Spleen (tissue), 11 donors: ENCODE measurements around the gene PYGB. TPM values are rescaled to one million over a fixed set of nuclear protein-coding genes. Genes with fewer than 3 reads are reported as not detected.

ENCODE experiments used
- DNase-seq: peaks from one replicate; pipeline ENCODE4 v3.0.0-alpha.2; 2020
- H3K27ac ChIP-seq, 8 donors: fragments of 200-600 bp; sonication (generic) in 7 of 8; 1 replicate in 4 of 8; 2 replicates in 4 of 8; pipeline versions ENCODE4 v1.5.0 to v1.8.0; 2016 to 2021; ENCODE audit warnings: inconsistent platforms in 4 of 8, mild to moderate bottlenecking in 4 of 8, moderate library complexity in 1 of 8
- H3K27me3 ChIP-seq, 7 donors: fragments of 200-600 bp; sonication (generic) in 6 of 7; replicated peaks in 1 of 7; 1 replicate in 4 of 7; 2 replicates in 3 of 7; pipeline versions ENCODE4 v1.5.0 to v1.8.0; 2016 to 2021; ENCODE audit warnings: inconsistent platforms in 3 of 7, mild to moderate bottlenecking in 1 of 7
- H3K36me3 ChIP-seq, 6 donors: fragments of 200-600 bp; sonication (generic) in 5 of 6; 1 replicate in 4 of 6; 2 replicates in 2 of 6; pipeline versions ENCODE4 v1.5.0 to v1.8.0; 2016 to 2021; ENCODE audit warnings: inconsistent platforms in 2 of 6
- H3K4me1 ChIP-seq, 6 donors: fragments of 200-600 bp; sonication (generic) in 5 of 6; 1 replicate in 3 of 6; 2 replicates in 3 of 6; pipeline versions ENCODE4 v1.5.0 to v1.8.0; 2016 to 2021; ENCODE audit warnings: inconsistent platforms in 3 of 6
- H3K4me3 ChIP-seq, 8 donors: fragments of 200-600 bp; sonication (generic) in 7 of 8; 1 replicate in 4 of 8; 2 replicates in 4 of 8; pipeline versions ENCODE4 v1.5.0 to v1.8.0; 2016 to 2021; ENCODE audit warnings: inconsistent platforms in 4 of 8, mild to moderate bottlenecking in 4 of 8, moderate library complexity in 2 of 8
- H3K9me3 ChIP-seq, 8 donors: fragments of 200-600 bp; sonication (generic) in 7 of 8; 1 replicate in 4 of 8; 2 replicates in 4 of 8; pipeline versions ENCODE4 v1.5.0 to v1.8.0; 2016 to 2021; ENCODE audit warnings: inconsistent platforms in 4 of 8
- POLR2A ChIP-seq, 3 donors: fragments of 450-650 bp; IDR thresholded peaks; one replicate each; pipeline ENCODE4 v1.5.1; 2017; ENCODE audit warnings: antibody characterized with exemption in 3 of 3, mild to moderate bottlenecking in 1 of 3
- POLR2AphosphoS5 ChIP-seq, 3 donors: sonication (generic); formaldehyde crosslinking; IDR thresholded peaks; one replicate each; pipeline ENCODE4 v1.5.1; 2017; ENCODE audit warnings: antibody characterized with exemption in 3 of 3
- WGBS, 5 donors: extraction: QIAGEN DNeasy Blood & Tissue Kit in 3 of 5; methylation state at CpG; one replicate each; pipeline versions ENCODE4 v1.1.5 to v1.1.7; 2013 to 2018; 5-methylcytosine and 5-hydroxymethylcytosine counted together
- intact Hi-C: fragments of 100-400 bp; cut with DNase I; formaldehyde crosslinking; loops from one replicate; pipeline ENCODE4 v1.15.0; 2023; ENCODE audit warnings: low total_unique reads
- polyA plus RNA-seq, 3 donors: library from polyadenylated mRNA; stranded (reverse); fragments of 200-250 nt; gene quantifications; one replicate each; pipeline ENCODE4 v1.2.1, GENCODE V29; 2013
- total RNA-seq, 7 donors: library from RNA; depleted of rRNA in 3 of 7; stranded (reverse); fragments of >200 nt in 3 of 7; fragmentation: NEBNext Ultra II Directional in 4 of 7; extraction: Animal tissue kit (Norgen Biotek cat#: 25700) in 4 of 7; gene quantifications; one replicate each; pipeline versions ENCODE4 v1.1.0 to v1.2.1, GENCODE V29; 2016 to 2021
- TF ChIP-seq, protein P1 (sequence below), 11 experiments: fragments of 200-600 bp in 7 of 11; fragments of 450-650 bp in 4 of 11; sonication (generic) in 4 of 11; IDR thresholded peaks in 8 of 11; conservative IDR thresholded peaks in 3 of 11; 1 replicate in 7 of 11; 2 replicates in 4 of 11; pipeline versions ENCODE4 v1.4.0 to v1.8.0; 2016 to 2021; ENCODE audit warnings: antibody characterized with exemption in 11 of 11, inconsistent platforms in 4 of 11, mild to moderate bottlenecking in 1 of 11
- donor health status: healthy with polysubstance abuse.
- donor health status: DM: no; HTN: no; CAD: no; lungs with moderate emphysema.
- donor health status: DM: no; HTN: no; CAD: no.
- donor health status: Bipolar disorder and iron deficiency.
- donor health status: healthy.
- donor health status: DM: no; HTN: no; CAD: no.
- donor health status: DM: yes; HTN: yes; CAD: no.

PYGB gene
- total and polyA plus RNA-seq, 10 donors, result 10.5 to 47.8 (median 32.3) TPM

DNA sequence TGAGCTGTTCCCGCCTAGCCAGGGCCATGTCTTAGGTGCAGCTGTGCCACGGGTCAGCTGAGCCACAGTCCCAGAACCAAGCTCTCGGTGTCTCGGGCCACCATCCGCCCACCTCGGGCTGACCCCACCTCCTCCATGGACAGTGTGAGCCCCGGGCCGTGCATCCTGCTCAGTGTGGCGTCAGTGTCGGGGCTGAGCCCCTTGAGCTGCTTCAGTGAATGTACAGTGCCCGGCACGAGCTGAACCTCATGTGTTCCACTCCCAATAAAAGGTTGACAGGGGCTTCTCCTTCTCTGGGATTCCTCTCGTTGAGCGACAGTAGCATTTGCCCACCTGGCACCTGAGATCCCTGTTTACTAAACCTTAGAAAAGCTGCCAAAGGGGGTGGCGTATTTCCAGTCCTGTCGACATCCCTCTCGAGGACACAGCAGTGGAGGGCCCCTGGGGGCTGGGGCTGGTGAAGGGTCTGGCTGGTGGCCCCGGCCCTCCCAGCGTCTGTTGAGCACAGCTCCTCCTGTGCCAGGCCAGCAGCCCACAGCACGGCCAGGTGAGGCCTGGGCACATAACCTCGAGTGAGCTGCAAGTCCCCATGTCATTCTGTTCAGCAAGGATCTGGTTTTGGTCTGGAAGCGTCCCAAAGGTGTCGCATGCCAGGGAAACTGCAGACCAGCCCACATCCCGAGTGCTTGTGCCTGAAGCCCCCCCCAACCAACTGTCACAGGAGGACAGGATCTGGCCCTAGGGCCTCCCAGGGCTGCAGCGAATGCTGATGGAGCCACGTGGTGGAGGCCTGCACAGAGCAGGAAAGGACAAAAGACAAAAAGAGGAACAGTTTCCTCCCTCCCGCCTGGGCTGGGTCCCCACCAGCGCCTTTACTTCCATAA, 21.2 kb upstream of the PYGB start:
- intact Hi-C loops, result no loop called here
- Histone ChIP-seq H3K27me3 (no peaks in the 10 kb centered on the region), H3K27ac (peak overlapping the region in 1 of 8 donors; percentile 56), H3K4me3 (no peak overlapping the region), H3K36me3 (peaks cover 0 to 41% (median 9%) of the 10 kb centered on the region in 6 donors), H3K4me1 (peaks cover 0 to 27% (median 0%) of the 10 kb centered on the region in 6 donors), H3K9me3 (no peaks in the 10 kb centered on the region)
- DNase-seq, result peak; percentile 69
- whole genome bisulfite sequencing, 5 donors, result 74 to 86% (median 79%) methylated on average over 19 to 28 of the region's 28 CpGs
- no peak for TF ChIP-seq POLR2AphosphoS5 (IDR thresholded peaks at IDR 0.05)

DNA sequence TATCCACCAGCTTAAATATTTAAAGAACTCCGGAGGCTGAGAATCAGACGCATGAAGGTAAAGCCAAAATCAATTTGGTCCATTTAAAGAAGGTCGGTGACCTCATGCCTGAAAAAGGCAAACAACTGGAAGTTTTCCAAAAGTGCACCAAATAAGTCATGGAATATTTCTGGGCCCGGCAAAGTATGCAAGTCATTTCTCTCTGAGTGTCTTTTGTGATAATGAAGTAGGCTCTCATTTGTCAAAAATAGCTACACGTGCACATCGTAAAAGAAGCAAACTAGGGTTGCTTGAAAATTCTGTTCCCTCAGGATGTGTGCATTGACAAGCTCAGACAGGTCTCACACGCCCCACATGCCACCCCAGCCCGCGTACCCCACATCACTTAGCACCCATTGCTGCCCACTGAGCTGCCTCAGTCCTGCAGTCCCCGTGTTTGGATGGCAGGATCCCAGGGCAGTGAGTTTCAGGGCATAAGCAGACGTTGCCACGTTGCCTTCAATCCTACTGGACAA, 20.5 kb upstream of the PYGB start:
- no peaks in the 10 kb centered on the region for H3K9me3 ChIP-seq

DNA sequence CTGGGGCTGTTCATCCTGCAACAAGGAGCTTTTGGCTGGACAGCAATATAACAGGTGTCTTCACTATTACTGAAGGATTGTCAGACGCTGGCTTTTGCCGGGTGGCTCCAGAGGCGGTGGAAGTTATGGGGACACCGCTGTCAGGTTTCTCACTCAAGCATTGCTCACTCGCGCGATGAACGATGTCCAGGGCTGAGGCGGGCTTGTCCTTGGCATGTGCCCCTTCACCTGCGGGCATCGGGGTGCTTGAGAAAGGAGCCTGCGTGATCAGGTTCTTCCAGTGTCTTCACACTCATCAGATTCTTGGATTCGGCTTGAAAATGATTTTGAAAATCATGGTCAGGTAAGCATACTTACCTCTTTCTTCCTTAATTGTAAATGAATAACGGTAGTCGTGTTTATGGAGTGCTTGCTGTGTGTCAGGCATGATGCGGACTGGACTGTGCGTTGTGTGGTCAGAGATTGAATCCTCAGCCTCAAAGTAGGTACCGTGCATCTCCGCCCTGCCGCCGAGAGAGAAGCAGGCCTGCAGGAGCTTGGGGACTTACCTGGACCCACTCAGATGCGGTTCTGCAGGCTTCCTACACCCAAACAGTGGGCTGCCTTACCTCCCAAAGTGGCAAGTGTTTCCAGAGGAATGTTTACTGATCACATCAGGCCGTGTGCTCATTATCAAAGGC, 18.3 kb upstream of the PYGB start:
- Histone ChIP-seq H3K9me3 (no peaks in the 10 kb centered on the region), H3K27me3 (peaks cover 0 to 8% (median 0%) of the 10 kb centered on the region in 7 donors), H3K4me1 (peaks cover 0 to 22% (median 0%) of the 10 kb centered on the region in 6 donors), H3K36me3 (peaks cover 0 to 24% (median 8%) of the 10 kb centered on the region in 6 donors), H3K27ac (no peak overlapping the region), H3K4me3 (no peak overlapping the region)
- WGBS, 5 donors, result 90 to 96% (median 92%) methylated on average over 23 of the region's 23 CpGs
- no peak for DNase-seq
- intact Hi-C loops, result no loop called here
- TF ChIP-seq POLR2A (IDR thresholded peaks at IDR 0.05) (no peak), POLR2AphosphoS5 (IDR thresholded peaks at IDR 0.05) (no peak)
- TF ChIP-seq, protein P1, sequence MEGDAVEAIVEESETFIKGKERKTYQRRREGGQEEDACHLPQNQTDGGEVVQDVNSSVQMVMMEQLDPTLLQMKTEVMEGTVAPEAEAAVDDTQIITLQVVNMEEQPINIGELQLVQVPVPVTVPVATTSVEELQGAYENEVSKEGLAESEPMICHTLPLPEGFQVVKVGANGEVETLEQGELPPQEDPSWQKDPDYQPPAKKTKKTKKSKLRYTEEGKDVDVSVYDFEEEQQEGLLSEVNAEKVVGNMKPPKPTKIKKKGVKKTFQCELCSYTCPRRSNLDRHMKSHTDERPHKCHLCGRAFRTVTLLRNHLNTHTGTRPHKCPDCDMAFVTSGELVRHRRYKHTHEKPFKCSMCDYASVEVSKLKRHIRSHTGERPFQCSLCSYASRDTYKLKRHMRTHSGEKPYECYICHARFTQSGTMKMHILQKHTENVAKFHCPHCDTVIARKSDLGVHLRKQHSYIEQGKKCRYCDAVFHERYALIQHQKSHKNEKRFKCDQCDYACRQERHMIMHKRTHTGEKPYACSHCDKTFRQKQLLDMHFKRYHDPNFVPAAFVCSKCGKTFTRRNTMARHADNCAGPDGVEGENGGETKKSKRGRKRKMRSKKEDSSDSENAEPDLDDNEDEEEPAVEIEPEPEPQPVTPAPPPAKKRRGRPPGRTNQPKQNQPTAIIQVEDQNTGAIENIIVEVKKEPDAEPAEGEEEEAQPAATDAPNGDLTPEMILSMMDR (IDR thresholded peaks at IDR 0.05 in 8 of 11, conservative IDR thresholded peaks at IDR 0.05 in 3 of 11), result no peak

More for the DNA sequence above, 20.5 kb upstream of the PYGB start:
- Histone ChIP-seq H3K27me3 (no peaks in the 10 kb centered on the region), H3K36me3 (peaks cover 0 to 35% (median 8%) of the 10 kb centered on the region in 6 donors), H3K4me1 (peaks cover 0 to 25% (median 0%) of the 10 kb centered on the region in 6 donors), H3K27ac (peak overlapping the region in 3 of 8 donors; percentile 16 to 56 (median 45)), H3K4me3 (no peak overlapping the region)
- intact Hi-C loops, result no loop called here
- DNase-seq, result peak; percentile 65
- TF ChIP-seq POLR2AphosphoS5 (IDR thresholded peaks at IDR 0.05), result no peak
- no peak for TF ChIP-seq POLR2A (IDR thresholded peaks at IDR 0.05)
- TF ChIP-seq, protein P1 (IDR thresholded peaks at IDR 0.05 in 8 of 11, conservative IDR thresholded peaks at IDR 0.05 in 3 of 11), result no peak
- WGBS, 5 donors, result 65 to 85% (median 75%) methylated on average over 12 of the region's 12 CpGs

GRCh38 chr20:25230166-25230831, 17.6 kb upstream of the PYGB start:
- intact Hi-C loops, result no loop called here
- WGBS, 5 donors, result 77 to 85% (median 79%) methylated on average over 8 of the region's 8 CpGs

More at GRCh38 chr20:25230166-25230831, 17.6 kb upstream of the PYGB start:
- TF ChIP-seq, protein P1 (IDR thresholded peaks at IDR 0.05 in 8 of 11, conservative IDR thresholded peaks at IDR 0.05 in 3 of 11), result no peak
- TF ChIP-seq POLR2A (IDR thresholded peaks at IDR 0.05), result no peak
- no peak for TF ChIP-seq POLR2AphosphoS5 (IDR thresholded peaks at IDR 0.05)
- H3K9me3 ChIP-seq, result no peaks in the 10 kb centered on the region
- H3K36me3 ChIP-seq, result peaks cover 0 to 18% (median 7%) of the 10 kb centered on the region in 6 donors
- DNase-seq, result peak; percentile 60
- peaks cover 0 to 13% (median 0%) of the 10 kb centered on the region in 7 donors for H3K27me3 ChIP-seq
- H3K27ac ChIP-seq, result no peak overlapping the region
- peaks cover 0 to 22% (median 0%) of the 10 kb centered on the region in 6 donors for H3K4me1 ChIP-seq
- no peak overlapping the region for H3K4me3 ChIP-seq
